NT2/D1 (cell line): Measurements from ENCODE around the gene LYVE1.

Experiments used
- DNase-seq: peaks from one replicate; pipeline ENCODE4 v3.0.0-alpha.2; 2011; ENCODE audit warnings: low read depth, low spot score
- H3K27me3 ChIP-seq: 2 replicates; pipeline ENCODE4 v1.6.0; 2011; ENCODE audit warnings: mild to moderate bottlenecking; ENCODE audit not compliant: insufficient read length, insufficient read depth
- H3K36me3 ChIP-seq: 2 replicates; pipeline ENCODE4 v1.6.1; 2011; ENCODE audit warnings: mild to moderate bottlenecking, low read length, mixed read lengths; ENCODE audit not compliant: insufficient read depth, insufficient read length
- H3K4me1 ChIP-seq: 2 replicates; pipeline ENCODE4 v1.5.1; 2011; ENCODE audit not compliant: insufficient read depth, insufficient read length
- H3K4me3 ChIP-seq: 2 replicates; pipeline ENCODE4 v1.5.1; 2011; ENCODE audit warnings: low read depth; ENCODE audit not compliant: insufficient read length
- H3K9ac ChIP-seq: 2 replicates; pipeline ENCODE4 v1.6.0; 2011; ENCODE audit warnings: low read depth; ENCODE audit not compliant: insufficient read length
- H3K9me3 ChIP-seq: 2 replicates; pipeline ENCODE4 v1.5.1; 2011; ENCODE audit warnings: mild to moderate bottlenecking, low read length; ENCODE audit not compliant: insufficient read depth
- SUZ12 ChIP-seq: IDR thresholded peaks from 2 replicates; pipeline ENCODE4 v1.6.1; 2011; ENCODE audit not compliant: insufficient read length, insufficient read depth; ENCODE audit errors: extremely low read depth
- YY1 ChIP-seq: IDR thresholded peaks from 2 replicates; pipeline ENCODE4 v1.6.1; 2011; ENCODE audit not compliant: insufficient read length, insufficient read depth
- ZNF274 ChIP-seq: IDR thresholded peaks from 2 replicates; pipeline ENCODE4 v1.6.1; 2011; ENCODE audit warnings: mild to moderate bottlenecking, low read depth, low read length

Gene LYVE1

GRCh38 chr11:10566257-10566957 lies 2.1 kb downstream of the LYVE1 start:
- no peaks in the 10 kb centered on the region for H3K36me3 ChIP-seq

GRCh38 chr11:10565493-10565892 lies 3.0 kb downstream of the LYVE1 start:
- TF ChIP-seq YY1 (no peak), SUZ12 (no peak), ZNF274 (no peak)
- H3K27me3 ChIP-seq: no peaks in the 10 kb centered on the region
- H3K9ac ChIP-seq: no peak overlapping the region
- H3K36me3 ChIP-seq: no peaks in the 10 kb centered on the region
- no peak for DNase-seq
- H3K9me3 ChIP-seq: no peaks in the 10 kb centered on the region
- H3K4me3 ChIP-seq: no peak overlapping the region
- H3K4me1 ChIP-seq: peaks cover 7% of the 10 kb centered on the region

More at GRCh38 chr11:10566257-10566957, 2.1 kb downstream of the LYVE1 start:
- Histone ChIP-seq H3K4me3 (no peak overlapping the region), H3K27me3 (no peaks in the 10 kb centered on the region), H3K4me1 (peaks cover 7% of the 10 kb centered on the region), H3K9ac (no peak overlapping the region), H3K9me3 (no peaks in the 10 kb centered on the region)
- TF ChIP-seq YY1: no peak
- no peak for TF ChIP-seq SUZ12
- no peak for TF ChIP-seq ZNF274
- DNase-seq: no peak

- no peak overlapping the region for H3K4me3 ChIP-seq
- peaks cover 5% of the 10 kb centered on the region for H3K4me1 ChIP-seq
- no peaks in the 10 kb centered on the region for H3K9me3 ChIP-seq
- no peaks in the 10 kb centered on the region for H3K36me3 ChIP-seq
- no peak overlapping the region for H3K9ac ChIP-seq
- TF ChIP-seq YY1 (no peak), ZNF274 (no peak), SUZ12 (no peak)
- H3K27me3 ChIP-seq: no peaks in the 10 kb centered on the region
- no peak for DNase-seq
Observed at GRCh38 chr11:10564696-10565318, 3.7 kb downstream of the LYVE1 start.

- H3K4me3 ChIP-seq: no peak overlapping the region
- no peak for DNase-seq
- peaks cover 5% of the 10 kb centered on the region for H3K4me1 ChIP-seq
- H3K36me3 ChIP-seq: no peaks in the 10 kb centered on the region
- TF ChIP-seq SUZ12: no peak
- no peak for TF ChIP-seq ZNF274
- TF ChIP-seq YY1: no peak
- no peaks in the 10 kb centered on the region for H3K27me3 ChIP-seq
- no peak overlapping the region for H3K9ac ChIP-seq
- H3K9me3 ChIP-seq: no peaks in the 10 kb centered on the region
Observed at GRCh38 chr11:10564030-10564429, 4.4 kb downstream of the LYVE1 start.

DNA sequence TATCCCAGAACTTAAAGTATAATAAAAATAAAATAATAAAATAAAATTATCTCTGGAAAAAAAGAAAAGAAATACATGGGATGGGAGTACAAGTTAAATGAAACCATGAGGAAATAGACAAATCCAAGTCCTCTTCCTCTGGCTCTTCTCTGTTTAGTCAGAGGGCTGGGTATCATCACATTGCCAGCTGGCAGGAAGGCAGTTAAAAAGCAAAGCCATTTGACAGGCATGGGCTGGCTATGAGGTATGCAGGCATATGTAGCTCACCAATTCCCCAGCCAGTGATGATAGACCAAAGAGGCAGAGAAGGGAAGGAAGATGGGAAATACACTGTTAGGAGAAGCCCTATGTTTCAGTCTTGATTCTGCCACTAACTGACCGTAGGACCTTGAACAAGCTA lies 6.5 kb downstream of the LYVE1 start:
- no peak overlapping the region for H3K9ac ChIP-seq
- DNase-seq: no peak
- TF ChIP-seq SUZ12 (no peak), ZNF274 (no peak), YY1 (no peak)
- H3K9me3 ChIP-seq: no peaks in the 10 kb centered on the region
- H3K36me3 ChIP-seq: no peaks in the 10 kb centered on the region
- no peaks in the 10 kb centered on the region for H3K27me3 ChIP-seq
- H3K4me1 ChIP-seq: no peaks in the 10 kb centered on the region
- H3K4me3 ChIP-seq: no peak overlapping the region

GRCh38 chr11:10561043-10561818 lies 7.2 kb downstream of the LYVE1 start:
- Histone ChIP-seq H3K9ac (no peak overlapping the region), H3K27me3 (no peaks in the 10 kb centered on the region), H3K4me3 (no peak overlapping the region), H3K36me3 (no peaks in the 10 kb centered on the region), H3K9me3 (no peaks in the 10 kb centered on the region), H3K4me1 (no peaks in the 10 kb centered on the region)
- DNase-seq: no peak
- TF ChIP-seq ZNF274 (no peak), YY1 (no peak), SUZ12 (no peak)

GRCh38 chr11:10558288-10558687 lies 10.2 kb downstream of the LYVE1 start:
- Histone ChIP-seq H3K4me1 (no peaks in the 10 kb centered on the region), H3K9me3 (no peaks in the 10 kb centered on the region), H3K27me3 (no peaks in the 10 kb centered on the region), H3K36me3 (no peaks in the 10 kb centered on the region), H3K9ac (no peak overlapping the region), H3K4me3 (no peak overlapping the region)
- DNase-seq: no peak
- TF ChIP-seq YY1: no peak
